ENCODE results near the gene DAZAP1. TPM values are rescaled to one million over a fixed set of nuclear protein-coding genes. Genes with fewer than 3 reads are reported as not detected.

Gene DAZAP1
- total RNA-seq, 1 donor from 2014 or later: 98.7 TPM

DNA sequence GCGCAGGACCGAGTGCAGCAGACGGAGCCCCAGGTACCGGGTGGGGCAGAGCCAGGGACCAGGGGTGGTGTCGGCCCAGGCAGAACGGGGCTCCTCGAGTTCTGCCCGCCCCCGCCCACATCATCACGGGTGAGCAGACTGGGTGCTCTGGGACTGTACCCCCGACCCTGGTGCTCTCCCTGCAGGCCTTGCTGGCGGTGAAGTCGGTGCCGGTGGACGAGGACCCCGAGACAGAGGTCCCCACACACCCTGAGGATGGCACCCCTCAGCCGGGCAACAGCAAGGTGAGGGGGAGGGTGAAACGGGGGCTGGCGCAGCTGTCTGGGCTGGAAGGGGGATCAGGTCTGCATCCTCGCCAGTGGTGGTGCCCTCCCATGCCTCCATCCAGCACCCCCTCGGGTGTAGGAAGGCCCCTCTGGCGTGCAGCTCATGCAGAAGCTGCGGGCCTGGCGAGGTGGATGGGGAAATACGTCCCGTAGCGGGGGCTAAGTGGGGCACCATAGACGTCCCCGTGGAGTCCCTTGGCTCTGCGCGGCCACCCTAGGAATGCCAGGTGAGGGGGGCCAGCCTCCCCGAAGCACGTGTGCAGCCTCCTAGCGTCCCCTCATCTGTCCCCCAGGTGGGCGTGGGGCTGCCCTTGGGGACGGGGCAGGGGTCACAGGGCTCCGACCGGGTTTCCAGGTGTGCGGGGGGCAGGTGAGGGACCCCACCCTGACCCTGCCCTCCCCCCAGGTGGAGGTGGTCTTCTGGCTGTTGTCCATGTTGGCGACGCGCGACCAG lies 48.9 kb downstream of the DAZAP1 start:
- Histone ChIP-seq H3K27ac (no peak overlapping the region), H3K36me3 (no peaks in the 10 kb centered on the region), H3K4me1 (peaks cover 7% of the 10 kb centered on the region), H3K9me3 (no peaks in the 10 kb centered on the region), H3K4me3 (no peak overlapping the region), H3K27me3 (peaks cover 70% of the 10 kb centered on the region)
- TF ChIP-seq, protein P1, sequence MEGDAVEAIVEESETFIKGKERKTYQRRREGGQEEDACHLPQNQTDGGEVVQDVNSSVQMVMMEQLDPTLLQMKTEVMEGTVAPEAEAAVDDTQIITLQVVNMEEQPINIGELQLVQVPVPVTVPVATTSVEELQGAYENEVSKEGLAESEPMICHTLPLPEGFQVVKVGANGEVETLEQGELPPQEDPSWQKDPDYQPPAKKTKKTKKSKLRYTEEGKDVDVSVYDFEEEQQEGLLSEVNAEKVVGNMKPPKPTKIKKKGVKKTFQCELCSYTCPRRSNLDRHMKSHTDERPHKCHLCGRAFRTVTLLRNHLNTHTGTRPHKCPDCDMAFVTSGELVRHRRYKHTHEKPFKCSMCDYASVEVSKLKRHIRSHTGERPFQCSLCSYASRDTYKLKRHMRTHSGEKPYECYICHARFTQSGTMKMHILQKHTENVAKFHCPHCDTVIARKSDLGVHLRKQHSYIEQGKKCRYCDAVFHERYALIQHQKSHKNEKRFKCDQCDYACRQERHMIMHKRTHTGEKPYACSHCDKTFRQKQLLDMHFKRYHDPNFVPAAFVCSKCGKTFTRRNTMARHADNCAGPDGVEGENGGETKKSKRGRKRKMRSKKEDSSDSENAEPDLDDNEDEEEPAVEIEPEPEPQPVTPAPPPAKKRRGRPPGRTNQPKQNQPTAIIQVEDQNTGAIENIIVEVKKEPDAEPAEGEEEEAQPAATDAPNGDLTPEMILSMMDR (IDR thresholded peaks at IDR 0.05): no peak
- ATAC-seq: no peak
- no peak for DNase-seq
- intact Hi-C loops (cut with DNase I): no loop called here

DNA sequence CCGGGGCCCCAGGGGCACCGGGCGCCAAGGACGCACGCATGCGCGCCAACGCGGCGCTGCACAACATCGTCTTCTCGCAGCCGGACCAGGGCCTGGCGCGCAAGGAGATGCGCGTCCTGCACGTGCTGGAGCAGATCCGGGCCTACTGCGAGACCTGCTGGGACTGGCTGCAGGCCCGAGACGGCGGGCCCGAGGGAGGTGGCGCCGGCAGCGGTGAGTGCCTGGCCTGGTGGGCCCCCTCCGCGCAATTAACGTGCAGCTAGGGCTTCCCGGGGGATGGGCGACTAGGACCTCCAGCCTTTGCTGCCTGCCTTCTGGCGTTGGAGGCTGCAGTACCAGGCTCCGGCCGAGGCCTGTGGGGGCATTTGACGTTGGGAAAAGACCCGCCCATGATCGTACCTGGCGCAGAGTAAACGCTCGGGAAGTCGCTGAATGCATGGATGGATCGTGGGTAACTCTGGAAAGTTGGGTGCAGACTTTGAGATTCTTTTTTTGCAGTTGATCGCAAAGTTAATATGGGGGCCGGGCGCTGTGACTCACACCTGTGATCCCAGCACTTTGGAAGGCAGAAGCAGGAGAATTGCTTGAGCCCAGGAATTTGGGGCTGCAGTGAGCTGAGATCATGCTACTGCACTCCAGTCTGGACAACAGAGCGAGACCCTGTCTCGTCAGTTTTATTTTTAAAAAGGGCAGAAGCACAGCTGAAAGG lies 49.8 kb downstream of the DAZAP1 start:
- intact Hi-C loops (cut with DNase I): no loop called here
- DNase-seq: no peak
- peaks cover 7% of the 10 kb centered on the region for H3K4me1 ChIP-seq
- TF ChIP-seq, protein P1 (IDR thresholded peaks at IDR 0.05): no peak
- H3K9me3 ChIP-seq: no peaks in the 10 kb centered on the region
- H3K4me3 ChIP-seq: no peak overlapping the region
- no peaks in the 10 kb centered on the region for H3K36me3 ChIP-seq
- ATAC-seq: no peak
- H3K27ac ChIP-seq: no peak overlapping the region
- peaks cover 61% of the 10 kb centered on the region for H3K27me3 ChIP-seq

GRCh38 chr19:1457892-1458291 lies 50.5 kb downstream of the DAZAP1 start:
- H3K36me3 ChIP-seq: no peaks in the 10 kb centered on the region
- H3K27me3 ChIP-seq: peaks cover 54% of the 10 kb centered on the region
- peaks cover 7% of the 10 kb centered on the region for H3K4me1 ChIP-seq
- no peak overlapping the region for H3K27ac ChIP-seq
- TF ChIP-seq, protein P1 (IDR thresholded peaks at IDR 0.05): no peak
- DNase-seq (no peak), ATAC-seq (no peak)
- H3K4me3 ChIP-seq: no peak overlapping the region
- H3K9me3 ChIP-seq: no peaks in the 10 kb centered on the region
- intact Hi-C loops (cut with DNase I): no loop called here

GRCh38 chr19:1459479-1459878 lies 52.1 kb downstream of the DAZAP1 start:
- H3K36me3 ChIP-seq: no peaks in the 10 kb centered on the region
- no peak overlapping the region for H3K4me3 ChIP-seq
- intact Hi-C loops (cut with DNase I): no loop called here
- no peak for DNase-seq
- no peak for ATAC-seq
- H3K4me1 ChIP-seq: peaks cover 7% of the 10 kb centered on the region
- no peaks in the 10 kb centered on the region for H3K9me3 ChIP-seq
- TF ChIP-seq, protein P1 (IDR thresholded peaks at IDR 0.05): no peak
- H3K27me3 ChIP-seq: peaks cover 38% of the 10 kb centered on the region
- H3K27ac ChIP-seq: no peak overlapping the region

DNA sequence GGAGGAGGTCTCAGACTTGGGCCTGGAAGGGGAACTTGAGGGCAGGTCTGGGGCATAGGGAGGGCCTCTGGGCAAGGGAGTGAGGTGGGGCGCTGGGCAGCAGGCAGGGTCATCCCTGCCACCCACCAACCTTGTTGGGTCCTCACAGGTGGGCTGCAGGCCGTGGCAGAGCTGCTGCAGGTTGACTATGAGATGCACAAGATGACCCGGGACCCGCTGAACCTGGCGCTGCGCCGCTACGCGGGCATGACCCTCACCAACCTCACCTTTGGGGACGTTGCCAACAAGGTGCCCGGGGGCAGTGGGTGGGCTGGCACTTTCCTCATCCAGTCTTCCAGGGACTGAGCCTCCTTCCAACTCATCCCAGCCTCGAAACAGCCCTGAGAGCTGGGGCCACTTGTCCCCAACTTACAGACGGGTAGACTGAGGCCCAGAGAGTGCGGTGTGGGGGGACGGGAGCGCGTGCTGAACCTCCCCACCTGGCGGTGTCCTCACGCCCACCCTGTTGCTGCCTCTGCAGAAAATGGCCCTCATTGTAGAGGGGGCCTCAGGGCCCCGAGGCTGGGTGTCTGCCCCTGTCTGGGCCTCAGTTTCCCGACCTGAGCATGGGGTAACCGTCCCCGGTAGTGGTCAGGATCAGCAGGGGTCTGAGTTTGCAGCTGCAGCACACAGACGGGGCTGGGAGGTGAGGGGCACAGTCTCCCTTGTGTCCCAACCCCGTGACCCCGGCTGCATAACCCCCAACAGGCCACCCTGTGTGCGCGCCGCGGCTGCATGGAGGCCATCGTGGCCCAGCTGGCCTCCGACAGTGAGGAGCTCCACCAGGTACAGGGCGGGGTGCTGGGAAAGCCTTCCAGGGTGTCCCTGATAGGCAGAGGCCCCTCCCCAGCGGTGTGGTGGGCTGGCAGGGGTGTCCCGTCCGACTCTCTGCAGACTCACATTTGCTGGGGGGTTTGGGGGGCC lies 52.9 kb downstream of the DAZAP1 start:
- Histone ChIP-seq H3K4me1 (peaks cover 2% of the 10 kb centered on the region), H3K4me3 (no peak overlapping the region), H3K27ac (no peak overlapping the region), H3K36me3 (no peaks in the 10 kb centered on the region), H3K9me3 (no peaks in the 10 kb centered on the region), H3K27me3 (peaks cover 34% of the 10 kb centered on the region)
- no peak for ATAC-seq
- intact Hi-C loops (cut with DNase I): no loop called here
- TF ChIP-seq, protein P1 (IDR thresholded peaks at IDR 0.05): no peak
- no peak for DNase-seq

All from upper lobe of right lung (tissue), 1 donor.